Measurements from ENCODE around the gene PRKAG1. TPM values are rescaled to one million over a fixed set of nuclear protein-coding genes. Genes with fewer than 3 reads are reported as not detected.

Gene PRKAG1
- total RNA-seq, 1 donor from 2014 or later = 67.0 TPM

GRCh38 chr12:48960834-48961233 is 57.7 kb downstream of the PRKAG1 start:
- Histone ChIP-seq H3K4me3 (no peak overlapping the region), H3K4me1 (peaks cover 12% of the 10 kb centered on the region), H3K36me3 (no peaks in the 10 kb centered on the region), H3K27me3 (no peaks in the 10 kb centered on the region), H3K9me3 (no peaks in the 10 kb centered on the region), H3K27ac (no peak overlapping the region)
- intact Hi-C loops (cut with DNase I) = no loop called here
- TF ChIP-seq POLR2AphosphoS5 (IDR thresholded peaks at IDR 0.05; ENCODE audit: insufficient read depth in 1 of 2, low read depth in 1 of 2) (no peak), POLR2A (IDR thresholded peaks at IDR 0.05) (no peak), CTCF (IDR thresholded peaks at IDR 0.05) (no peak)
- DNase-seq (ENCODE audit: extremely low spot score in 2 of 2) = no peak

GRCh38 chr12:48958049-48958388 is 60.6 kb downstream of the PRKAG1 start:
- H3K27me3 ChIP-seq = no peaks in the 10 kb centered on the region
- DNase-seq (ENCODE audit: extremely low spot score in 2 of 2) = no peak
- no peaks in the 10 kb centered on the region for H3K36me3 ChIP-seq
- no peak for TF ChIP-seq POLR2AphosphoS5 (IDR thresholded peaks at IDR 0.05; ENCODE audit: insufficient read depth in 1 of 2, low read depth in 1 of 2)
- TF ChIP-seq POLR2A (IDR thresholded peaks at IDR 0.05) = no peak
- TF ChIP-seq CTCF (IDR thresholded peaks at IDR 0.05) = no peak
- no peak overlapping the region for H3K27ac ChIP-seq
- no peaks in the 10 kb centered on the region for H3K9me3 ChIP-seq
- H3K4me3 ChIP-seq = peak overlapping the region in 1 of 2 donors; percentile 90
- H3K4me1 ChIP-seq = peaks cover 25% of the 10 kb centered on the region
- intact Hi-C loops (cut with DNase I) = no loop called here

DNA sequence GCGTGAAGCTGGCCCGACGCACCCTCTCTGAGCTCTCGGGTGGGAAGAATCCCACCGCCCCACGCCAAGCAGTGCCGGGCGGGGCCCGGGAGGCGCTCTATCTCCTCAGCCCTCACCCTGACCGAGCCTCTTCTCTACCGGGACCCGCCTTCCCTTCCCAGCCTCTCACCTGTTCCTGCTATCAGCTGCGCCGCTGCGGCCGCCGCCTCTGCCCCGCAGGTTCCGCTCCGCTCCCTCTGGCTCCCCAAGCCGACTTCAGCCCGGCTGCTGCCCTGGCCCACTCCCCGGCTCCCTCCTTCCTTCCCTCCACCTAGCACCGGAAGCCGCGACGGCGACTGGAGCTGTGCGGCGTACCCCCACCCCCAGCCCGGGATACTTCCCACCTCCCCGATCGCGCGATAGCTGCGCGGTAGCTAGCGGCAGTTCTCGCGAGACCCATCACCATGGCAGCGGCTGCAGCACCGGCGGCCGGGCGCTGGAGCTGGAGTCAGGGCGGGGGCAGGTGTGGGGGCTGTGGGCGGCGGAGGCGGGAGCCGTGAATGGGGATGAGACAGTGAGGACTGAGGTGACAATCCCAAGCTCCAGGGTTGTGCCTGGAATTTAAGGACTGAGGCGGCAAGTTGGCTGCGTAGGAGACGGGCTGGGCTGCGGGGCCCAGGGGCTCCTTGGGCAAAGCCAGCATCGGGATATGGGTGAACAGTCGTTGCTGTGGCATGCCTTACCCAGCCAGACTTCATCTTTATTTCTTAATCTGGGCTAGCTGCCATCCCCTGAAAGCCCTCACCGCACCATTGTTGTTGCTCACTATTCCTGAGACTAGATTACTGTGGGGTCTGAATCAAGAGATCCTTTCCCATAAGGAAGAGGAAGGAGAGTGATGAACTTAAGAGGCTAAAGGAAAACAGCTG is 61.2 kb downstream of the PRKAG1 start, which contains the start of gene ARF3:
TSS of gene ARF3 (minus strand) at position 347 of the 908 bp plus-strand sequence. CDS start 16,392 bp downstream, outside the sequence.
- no peaks in the 10 kb centered on the region for H3K27me3 ChIP-seq
- H3K36me3 ChIP-seq = peaks cover 0 to 5% of the 10 kb centered on the region in 2 donors
- peak within 1 kb of the TSS; percentile 90 to 94 for H3K4me3 ChIP-seq
- TF ChIP-seq POLR2A (IDR thresholded peaks at IDR 0.05) (peak in 1 of 2 donors; percentile 56), POLR2AphosphoS5 (IDR thresholded peaks at IDR 0.05; ENCODE audit: insufficient read depth in 1 of 2, low read depth in 1 of 2) (peak; percentile 47 to 83), CTCF (IDR thresholded peaks at IDR 0.05) (no peak)
- intact Hi-C loops (cut with DNase I) = no loop called here
- H3K27ac ChIP-seq = peak within 1 kb of the TSS; percentile 83
- no peak for DNase-seq (ENCODE audit: extremely low spot score in 2 of 2)
- peaks cover 25% of the 10 kb centered on the region for H3K4me1 ChIP-seq
- no peaks in the 10 kb centered on the region for H3K9me3 ChIP-seq

- peak in 1 of 2 donors; percentile 82 for TF ChIP-seq POLR2AphosphoS5 (IDR thresholded peaks at IDR 0.05; ENCODE audit: insufficient read depth in 1 of 2, low read depth in 1 of 2)
- TF ChIP-seq POLR2A (IDR thresholded peaks at IDR 0.05) = no peak
- peak in 1 of 3 experiments; percentile 1 for TF ChIP-seq CTCF (IDR thresholded peaks at IDR 0.05)
- intact Hi-C loops (cut with DNase I) = no loop called here
- Histone ChIP-seq H3K27ac (peak overlapping the region; percentile 83), H3K4me1 (peaks cover 25% of the 10 kb centered on the region), H3K27me3 (no peaks in the 10 kb centered on the region), H3K36me3 (peaks cover 0 to 5% of the 10 kb centered on the region in 2 donors), H3K4me3 (peak overlapping the region; percentile 90 to 94), H3K9me3 (no peaks in the 10 kb centered on the region)
- DNase-seq (ENCODE audit: extremely low spot score in 2 of 2) = peak in 1 of 2 donors; percentile 96
These were observed 62.1 kb downstream of the PRKAG1 start for GRCh38 chr12:48956279-48957140.

Data from vagina (tissue), 2 donors.